HepG2 (cell line): ENCODE measurements around the gene NPAS2. TPM values are rescaled to one million over a fixed set of nuclear protein-coding genes. Genes with fewer than 3 reads are reported as not detected.
A peak's percentile ranks its signal among the peaks of the same experiment; 100 is the strongest.

Source experiments
- ATAC-seq: fragments of 200-7000 bp; cut with Tn5 transposase; 3 replicates; pipeline ENCODE4 v1.9.1; 2020; ENCODE audit warnings: mild to moderate bottlenecking, moderate library complexity
- BruUV-seq: library from RNA; stranded (reverse); fragments of 400-500 nt; replicated peaks from 2 replicates; lab custom pipeline; 2021; lab: Mats Ljungman, UMichigan
- CTCF ChIA-PET: fragments of 300-600 bp; formaldehyde crosslinking; extraction: SDS; loops from one replicate; lab custom pipeline; 2021; ENCODE audit warnings: low total read pairs, inconsistent platforms, low intra/inter-chr PET ratio; lab: Yijun Ruan, JAX
- POLR2A ChIA-PET: fragments of 350-600 bp; sonication (Branson Sonifier 250); formaldehyde crosslinking; loops from one replicate; lab custom pipeline; 2020; ENCODE audit warnings: antibody characterized with exemption, inconsistent platforms; lab: Yijun Ruan, JAX
- DNase-seq: peaks from one replicate; pipeline ENCODE4 v3.0.0-alpha.2; 2015; ENCODE audit warnings: low spot score
- FAIRE-seq: peaks from 3 replicates; lab custom pipeline; 2011; peaks lifted over from hg19 to GRCh38; lab: Jason Lieb, UNC
- H2AFZ ChIP-seq: one replicate; pipeline ENCODE4 v1.6.1; 2011; ENCODE audit warnings: low read length, inconsistent platforms
- H3K27ac ChIP-seq: fragments of 300-600 bp; 3 replicates; pipeline ENCODE4 v1.8.0; 2011; ENCODE audit warnings: mixed run types, mild to moderate bottlenecking, mixed read lengths, low read length, inconsistent platforms; ENCODE audit not compliant: insufficient read depth; ENCODE audit errors: extremely low read length
- H3K27me3 ChIP-seq, 2 experiments: fragments of 200-600 bp in 1 of 2; 2 replicates in 1 of 2; 3 replicates in 1 of 2; pipeline versions ENCODE4 v1.6.0 to v1.8.0; 2011; ENCODE audit warnings: low read length in 2 of 2, mild to moderate bottlenecking in 2 of 2, moderate library complexity in 2 of 2, inconsistent platforms in 1 of 2; ENCODE audit not compliant: insufficient read depth in 2 of 2, control insufficient read depth in 1 of 2
- H3K36me3 ChIP-seq, 2 experiments: fragments of 200-600 bp in 1 of 2; replicated peaks in 1 of 2; 2 replicates in 1 of 2; 3 replicates in 1 of 2; pipeline versions ENCODE4 v1.5.1 to v1.8.0; 2011; ENCODE audit warnings: low read length in 2 of 2, inconsistent platforms in 1 of 2; ENCODE audit not compliant: insufficient read depth in 2 of 2, control insufficient read depth in 1 of 2
- H3K4me1 ChIP-seq: 2 replicates; pipeline ENCODE4 v1.5.1; 2012; ENCODE audit warnings: low read length, inconsistent platforms; ENCODE audit not compliant: insufficient read depth
- H3K4me2 ChIP-seq: 2 replicates; pipeline ENCODE4 v1.6.0; 2011; ENCODE audit warnings: low read depth, low read length, inconsistent platforms
- H3K4me3 ChIP-seq, 3 experiments: fragments of 200-600 bp in 1 of 3; sonication (generic), shearing (Covaris generic) in 1 of 3; replicated peaks in 1 of 3; 2 replicates each; pipeline ENCODE4 v1.5.1; 2011 to 2016; ENCODE audit warnings: low read length in 3 of 3, inconsistent platforms in 2 of 3, low read depth in 2 of 3, mild to moderate bottlenecking in 2 of 3, control low read depth in 1 of 3, mixed read lengths in 1 of 3; ENCODE audit not compliant: insufficient read depth in 1 of 3
- H3K79me2 ChIP-seq: one replicate; pipeline ENCODE4 v1.6.1; 2011; ENCODE audit warnings: low read length, inconsistent platforms; ENCODE audit not compliant: insufficient read depth
- H3K9ac ChIP-seq: 2 replicates; pipeline ENCODE4 v1.6.0; 2011; ENCODE audit warnings: mild to moderate bottlenecking, low read depth, low read length, inconsistent platforms; ENCODE audit not compliant: insufficient read depth
- H3K9me3 ChIP-seq: 2 replicates; pipeline ENCODE4 v1.5.1; 2012; ENCODE audit warnings: mild to moderate bottlenecking, low read length
- H4K20me1 ChIP-seq: 2 replicates; pipeline ENCODE4 v1.6.0; 2011; ENCODE audit warnings: inconsistent platforms, mild to moderate bottlenecking, low read length, moderate library complexity; ENCODE audit not compliant: insufficient read depth
- ATF6 ChIP-seq: sonication (generic); formaldehyde crosslinking; conservative IDR thresholded peaks from 2 replicates; pipeline ENCODE4 v1.4.0; 2020; ENCODE audit warnings: missing genetic modification reagents
- MAFF ChIP-seq: IDR thresholded peaks from 2 replicates; pipeline ENCODE4 v1.6.1; 2011; ENCODE audit warnings: low read depth, low read length, improper control_type of control experiment
- MAFK ChIP-seq, 2 experiments: IDR thresholded peaks in 1 of 2; conservative IDR thresholded peaks in 1 of 2; 2 replicates each; pipeline ENCODE4 v1.6.1; 2011; ENCODE audit warnings: improper control_type of control experiment in 2 of 2, low read length in 2 of 2
- NR3C1 ChIP-seq: sonication (generic); formaldehyde crosslinking; IDR thresholded peaks from 2 replicates; pipeline ENCODE4 v1.4.0; 2020; ENCODE audit warnings: missing genetic modification reagents
- PHF20 ChIP-seq: sonication (generic); formaldehyde crosslinking; IDR thresholded peaks from 2 replicates; pipeline ENCODE4 v1.5.0; 2020; ENCODE audit warnings: mild to moderate bottlenecking, missing genetic modification reagents
- POLR2A ChIP-seq, 2 experiments: IDR thresholded peaks; 2 replicates each; pipeline ENCODE4 v1.6.1; 2011; ENCODE audit warnings: low read depth in 2 of 2, low read length in 2 of 2, mild to moderate bottlenecking in 1 of 2, moderate library complexity in 1 of 2; ENCODE audit not compliant: insufficient read depth in 1 of 2
- POLR2G ChIP-seq: fragments of 200-400 bp; formaldehyde crosslinking; IDR thresholded peaks from 2 replicates; pipeline ENCODE4 v1.6.1; 2018; ENCODE audit warnings: mild to moderate bottlenecking, low read depth, low read length, moderate library complexity
- RBM22 ChIP-seq: fragments of 200-400 bp; formaldehyde crosslinking; optimal IDR thresholded peaks from 2 replicates; pipeline ENCODE3; 2017; ENCODE audit warnings: mild to moderate bottlenecking, low read length, moderate library complexity
- SAP130 ChIP-seq: IDR thresholded peaks from 2 replicates; pipeline ENCODE4 v1.6.1; 2016; ENCODE audit warnings: low read depth
- SCMH1 ChIP-seq: sonication (generic); formaldehyde crosslinking; IDR thresholded peaks from 2 replicates; pipeline ENCODE4 v1.9.0; 2021; ENCODE audit warnings: missing genetic modification reagents, mild to moderate bottlenecking, borderline replicate concordance
- SNAI1 ChIP-seq: sonication (generic); formaldehyde crosslinking; IDR thresholded peaks from 2 replicates; pipeline ENCODE4 v1.5.0; 2020; ENCODE audit warnings: mild to moderate bottlenecking, missing genetic modification reagents, borderline replicate concordance
- SSRP1 ChIP-seq: IDR thresholded peaks from 2 replicates; pipeline ENCODE4 v1.6.1; 2016; ENCODE audit warnings: control low read depth
- TIGD3 ChIP-seq: sonication (generic); formaldehyde crosslinking; IDR thresholded peaks from 2 replicates; pipeline ENCODE4 v1.5.1; 2020; ENCODE audit warnings: mild to moderate bottlenecking, missing genetic modification reagents, borderline replicate concordance
- ZFP1 ChIP-seq: IDR thresholded peaks from 2 replicates; pipeline ENCODE4 v1.6.1; 2016
- ZNF124 ChIP-seq: sonication (generic); formaldehyde crosslinking; IDR thresholded peaks from 2 replicates; pipeline ENCODE4 v1.4.0; 2020; ENCODE audit warnings: missing genetic modification reagents
- ZNF513 ChIP-seq: sonication (generic); formaldehyde crosslinking; conservative IDR thresholded peaks from 2 replicates; pipeline ENCODE4 v1.5.0; 2020; ENCODE audit warnings: missing genetic modification reagents
- WGBS: methylation state at CpG from one replicate; pipeline ENCODE4 v1.1.6; 2017; ENCODE audit warnings: low lambda C conversion rate; 5-methylcytosine and 5-hydroxymethylcytosine counted together
- in situ Hi-C: cut with HindIII; loops from 2 replicates; pipeline ENCODE4 v1.10.0; 2017; ENCODE audit warnings: low pct_unique_long_range_greater_than_20kb; ENCODE audit not compliant: extremely low pct_ligation_motif_present
- intact Hi-C: fragments of 100-400 bp; cut with micrococcal nuclease; formaldehyde crosslinking; loops from one replicate; pipeline ENCODE4 v1.10.0; 2022; ENCODE audit not compliant: unreplicated experiment
- polyA plus RNA-seq, 8 experiments: library from polyadenylated mRNA; depleted of rRNA in 3 of 8; stranded (reverse) in 7 of 8; unstranded in 1 of 8; fragments of >200 nt; fragmentation: Illumina TruSeq in 4 of 8; extraction: Trizol in 4 of 8; gene quantifications; 2 replicates each; pipeline versions ENCODE4 v1.2.1 to v1.2.3, GENCODE V29; 2011 to 2016; ENCODE audit warnings: low read depth in 4 of 8, missing spikeins in 1 of 8, mixed read lengths in 1 of 8; ENCODE audit not compliant: insufficient read depth in 1 of 8
- total RNA-seq, 5 experiments: library from RNA; depleted of rRNA; stranded (reverse); fragments of >200 nt; fragmentation: Illumina TruSeq; extraction: Trizol; gene quantifications; 2 replicates each; pipeline ENCODE4 v1.2.3, GENCODE V29; 2016; ENCODE audit warnings: low read depth in 1 of 5

Gene NPAS2
- total and polyA plus RNA-seq, 2 of the 13 experiments (the other 11 are each of a cell fraction or from before 2014, with no cell fraction given): 14.8 to 37.5 TPM

GRCh38 chr2:101014264-101014857 is 194.4 kb downstream of the NPAS2 start:
- H3K36me3 ChIP-seq: peaks cover 11 to 58% of the 10 kb centered on the region in 2 experiments
- no peak for FAIRE-seq
- CTCF ChIA-PET: interaction anchor here (1.4 to 3.9 kb wide), 2 partner anchors 138 to 191 kb away, joined by 6 to 53 read pairs; partner anchors contain the start of gene TBC1D8
- no peak overlapping the region for H3K4me2 ChIP-seq
- no TSS peak for BruUV-seq
- H4K20me1 ChIP-seq: peaks cover 8% of the 10 kb centered on the region; the same call in 1 of the 2 replicates
- no peak for DNase-seq
- WGBS: over 99% methylated on average over 6 of the region's 6 CpGs
- POLR2A ChIA-PET: interaction anchor here (1.3 kb wide), 1 partner anchor 138 kb away, joined by 7 read pairs; the partner anchor contains the start of gene TBC1D8
- intact Hi-C loops (loop anchor here (5.0 kb wide), 1 partner anchor 193 kb away; no protein-coding TSS in a partner anchor), in situ Hi-C loops (no loop called here)
- no peaks in the 10 kb centered on the region for H3K27me3 ChIP-seq
- no peak overlapping the region for H3K9ac ChIP-seq
- H3K27ac ChIP-seq: no peak overlapping the region
- H3K9me3 ChIP-seq: no peaks in the 10 kb centered on the region
- H2AFZ ChIP-seq: no peak overlapping the region
- peaks cover 2% of the 10 kb centered on the region for H3K79me2 ChIP-seq
- H3K4me1 ChIP-seq: no peaks in the 10 kb centered on the region
- ATAC-seq: no peak
- no peak for TF ChIP-seq SCMH1 (CRISPR knock-in tag)
- TF ChIP-seq NR3C1 (CRISPR knock-in tag): no peak
- peak; percentile 89 for TF ChIP-seq MAFF
- no peak for TF ChIP-seq PHF20
- peak; percentile 87 to 94 for TF ChIP-seq MAFK (conservative IDR thresholded peaks at IDR 0.05 in 1 of 2, IDR thresholded peaks at IDR 0.05 in 1 of 2; ENCODE audit: low read length in 2 of 2)
- TF ChIP-seq ZNF513: no peak
- TF ChIP-seq ZFP1 (CRISPR knock-in tag): no peak
- TF ChIP-seq RBM22: peak; percentile 91
- TF ChIP-seq TIGD3 (CRISPR knock-in tag): no peak
- no peak for TF ChIP-seq ATF6 (CRISPR knock-in tag)
- peak; percentile 34; the same call in 1 of the 2 replicates for TF ChIP-seq SSRP1 (CRISPR knock-in tag)
- TF ChIP-seq POLR2G: 0 out of 2 replicates have a peak, but pooled peaks have one; percentile 37
- 0 out of 4 replicates have a peak, but pooled peaks of 1 of the 2 experiments have one; percentile 12 for TF ChIP-seq POLR2A (IDR thresholded peaks at IDR 0.05; ENCODE audit: insufficient read depth in 1 of 2, low read depth in 2 of 2, low read length in 2 of 2)
- TF ChIP-seq SNAI1 (CRISPR knock-in tag): no peak
- TF ChIP-seq ZNF124 (CRISPR knock-in tag): no peak
- TF ChIP-seq SAP130: no peak
- H3K4me3 ChIP-seq: no peak overlapping the region
